Daoy (cell line): Measurements from ENCODE around the gene IRF9. TPM values are rescaled to one million over a fixed set of nuclear protein-coding genes. Genes with fewer than 3 reads are reported as not detected.
"Not testable (repeated sequence)": the region's sequence is repeated elsewhere in the genome, so short reads cannot be mapped to it uniquely, and the experiment has no call there.

Experiments used
- DNase-seq: peaks from one replicate; pipeline ENCODE4 v3.0.0-alpha.2; 2015; ENCODE audit warnings: low read depth
- total RNA-seq: library from RNA; depleted of rRNA; stranded (reverse); fragments of >200 nt; shearing (Covaris generic); gene quantifications from 2 replicates; pipeline ENCODE4 v1.2.3, GENCODE V29; 2014

IRF9 gene
- total RNA-seq, 1 experiment from 2014 or later, result 7.9 TPM

- DNase-seq, result no peak
These were observed 33.3 kb downstream of the IRF9 start for GRCh38 chr14:24194186-24194872.

- no peak for DNase-seq
These were observed 33.8 kb downstream of the IRF9 start for GRCh38 chr14:24194873-24195185.

GRCh38 chr14:24195186-24196070 lies 34.4 kb downstream of the IRF9 start, which contains the start of gene TM9SF1:
TM9SF1 (minus strand) TSS chr14:24195441; CDS start chr14:24195019, 422 bp downstream.
- peak; percentile 95 for DNase-seq

GRCh38 chr14:24196071-24197055 lies 35.3 kb downstream of the IRF9 start:
- DNase-seq, result peak; percentile 33

- no peak for DNase-seq
These were observed 36.0 kb downstream of the IRF9 start for GRCh38 chr14:24197056-24197450.

- no peak for DNase-seq
These were observed 37.9 kb downstream of the IRF9 start for GRCh38 chr14:24198814-24199524.

- DNase-seq, result not testable (repeated sequence)
These were observed 41.5 kb downstream of the IRF9 start for GRCh38 chr14:24202538-24202937.

- not testable (repeated sequence) for DNase-seq
These were observed 42.3 kb downstream of the IRF9 start for GRCh38 chr14:24203249-24203886.

- no peak for DNase-seq
These were observed 43.4 kb downstream of the IRF9 start for GRCh38 chr14:24204163-24205146.

- DNase-seq, result no peak
These were observed 45.4 kb downstream of the IRF9 start for GRCh38 chr14:24206260-24207103.

- no peak for DNase-seq
These were observed 46.1 kb downstream of the IRF9 start for GRCh38 chr14:24207104-24207551.

- DNase-seq, result no peak
These were observed 46.6 kb downstream of the IRF9 start for GRCh38 chr14:24207625-24208024.

GRCh38 chr14:24211311-24211710 lies 50.2 kb downstream of the IRF9 start:
- no peak for DNase-seq

GRCh38 chr14:24212924-24213865 lies 52.1 kb downstream of the IRF9 start, which contains the start of gene CHMP4A:
CHMP4A (minus strand) TSS chr14:24213488; CDS start chr14:24213439, 49 bp downstream.
- DNase-seq, result peak; percentile 100

GRCh38 chr14:24213866-24214662 lies 53.0 kb downstream of the IRF9 start:
- DNase-seq, result no peak
